HG02970 (cell line): Measurements from ENCODE around the gene ID3.

Experiments used
- ATAC-seq: cut with Tn5 transposase; IDR thresholded peaks from one replicate; pipeline ENCODE4 v1.9.1; 2021; ENCODE audit warnings: mild to moderate bottlenecking, moderate library complexity, moderate number of reproducible peaks; ENCODE audit not compliant: unreplicated experiment, low FRiP score

The ID3 gene, protein sequence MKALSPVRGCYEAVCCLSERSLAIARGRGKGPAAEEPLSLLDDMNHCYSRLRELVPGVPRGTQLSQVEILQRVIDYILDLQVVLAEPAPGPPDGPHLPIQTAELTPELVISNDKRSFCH

DNA sequence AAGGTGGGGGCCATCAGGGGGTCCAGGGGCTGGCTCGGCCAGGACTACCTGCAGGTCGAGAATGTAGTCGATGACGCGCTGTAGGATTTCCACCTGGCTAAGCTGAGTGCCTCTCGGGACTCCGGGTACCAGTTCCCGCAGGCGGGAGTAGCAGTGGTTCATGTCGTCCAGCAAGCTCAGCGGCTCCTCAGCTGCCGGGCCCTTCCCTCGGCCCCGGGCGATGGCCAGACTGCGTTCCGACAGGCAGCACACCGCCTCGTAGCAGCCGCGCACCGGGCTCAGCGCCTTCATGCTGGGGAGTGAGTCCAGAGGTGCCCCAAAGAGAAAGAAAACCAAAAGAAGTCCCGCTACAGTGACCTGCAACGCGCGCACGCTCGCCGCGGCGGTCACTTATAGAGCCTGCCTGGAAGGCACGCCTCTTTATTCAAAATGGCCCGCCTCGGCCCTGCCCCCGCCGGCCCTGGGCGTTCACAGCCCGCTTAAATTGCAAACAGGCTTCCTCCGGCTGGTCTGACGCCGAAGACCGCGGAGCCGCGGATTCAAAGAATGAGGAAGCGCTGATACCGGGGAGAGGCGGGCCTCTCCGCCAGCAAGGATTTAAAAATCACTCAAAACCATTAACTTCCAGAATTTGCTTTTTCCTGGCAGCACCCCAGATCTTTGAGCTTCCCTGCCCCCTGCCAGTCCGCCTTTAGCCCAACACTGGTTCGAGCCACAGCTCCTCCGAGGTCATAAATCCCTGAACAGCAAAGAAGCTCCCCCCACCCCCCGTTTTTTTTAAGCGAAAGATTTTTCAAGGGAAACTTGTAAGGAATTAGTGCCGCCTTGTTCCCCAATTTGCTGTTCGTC lies at the start of gene ID3:
TSS of gene ID3 (minus strand) at position 366 of the 849 bp plus-strand sequence. CDS start at position 291, 75 bp downstream.
- peak; percentile 71 for ATAC-seq

DNA sequence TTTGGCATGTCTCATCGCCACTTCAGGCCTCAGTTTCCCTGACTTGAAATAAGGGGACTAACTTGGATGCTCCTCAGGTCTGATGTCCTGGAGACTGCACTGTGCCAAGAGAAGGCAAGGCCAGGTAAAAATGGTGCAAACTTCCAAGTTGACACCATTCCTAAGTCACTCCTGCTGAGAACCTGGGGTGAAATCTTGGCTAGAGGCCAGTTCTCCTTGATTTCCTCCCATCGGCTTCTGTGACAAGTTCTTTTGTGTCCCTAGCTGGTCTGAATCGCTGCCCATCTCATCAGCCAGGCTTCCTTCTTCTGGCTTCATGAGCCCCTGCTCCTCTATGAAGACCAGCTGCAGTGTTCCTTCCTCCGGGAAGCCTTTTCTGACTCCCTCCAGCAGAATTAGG lies 48.6 kb upstream of the ID3 start:
- ATAC-seq, result no peak

DNA sequence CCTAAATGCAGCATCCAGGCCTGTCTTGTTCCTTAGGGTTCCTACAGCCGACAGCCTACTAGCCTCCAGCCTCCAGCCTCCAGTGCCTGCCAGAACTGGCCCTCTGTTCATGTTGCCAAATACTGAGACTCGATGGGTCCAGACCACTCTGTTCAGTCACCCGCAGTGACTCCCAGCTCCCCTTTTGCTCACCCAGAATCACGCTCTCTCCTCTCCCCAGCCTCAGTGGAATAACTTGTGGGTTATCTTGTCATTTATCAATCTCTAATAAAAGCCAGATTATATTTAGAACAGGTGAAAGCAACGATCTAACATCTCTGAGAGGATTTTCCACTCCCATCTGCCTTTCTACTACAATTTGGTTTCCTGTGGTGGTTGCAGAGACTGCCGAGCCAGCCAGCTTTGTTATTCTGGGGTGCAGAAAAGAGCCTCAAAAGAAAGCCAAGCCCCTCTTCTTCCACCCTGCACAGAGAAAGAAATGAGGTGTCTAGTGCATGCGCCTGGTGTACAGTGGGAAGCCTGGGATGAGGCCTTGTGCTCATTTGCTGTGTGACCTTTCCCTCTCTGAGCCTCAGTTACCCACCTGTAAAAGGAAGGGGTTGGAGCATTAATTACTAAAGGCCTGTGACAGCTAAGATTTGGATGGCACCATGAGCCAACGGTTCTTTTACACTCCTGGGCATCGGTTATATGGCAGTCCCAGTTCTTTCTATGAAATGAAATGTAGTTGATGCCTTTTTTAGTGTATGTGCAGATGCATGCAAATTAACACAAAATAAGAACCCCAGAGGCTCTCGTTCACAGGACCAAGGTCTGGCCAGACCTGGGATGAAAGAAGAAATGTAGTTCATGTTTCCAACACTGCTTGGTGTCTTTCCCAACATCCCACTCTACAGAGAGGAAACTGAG lies 42.9 kb upstream of the ID3 start:
- ATAC-seq, result no peak

DNA sequence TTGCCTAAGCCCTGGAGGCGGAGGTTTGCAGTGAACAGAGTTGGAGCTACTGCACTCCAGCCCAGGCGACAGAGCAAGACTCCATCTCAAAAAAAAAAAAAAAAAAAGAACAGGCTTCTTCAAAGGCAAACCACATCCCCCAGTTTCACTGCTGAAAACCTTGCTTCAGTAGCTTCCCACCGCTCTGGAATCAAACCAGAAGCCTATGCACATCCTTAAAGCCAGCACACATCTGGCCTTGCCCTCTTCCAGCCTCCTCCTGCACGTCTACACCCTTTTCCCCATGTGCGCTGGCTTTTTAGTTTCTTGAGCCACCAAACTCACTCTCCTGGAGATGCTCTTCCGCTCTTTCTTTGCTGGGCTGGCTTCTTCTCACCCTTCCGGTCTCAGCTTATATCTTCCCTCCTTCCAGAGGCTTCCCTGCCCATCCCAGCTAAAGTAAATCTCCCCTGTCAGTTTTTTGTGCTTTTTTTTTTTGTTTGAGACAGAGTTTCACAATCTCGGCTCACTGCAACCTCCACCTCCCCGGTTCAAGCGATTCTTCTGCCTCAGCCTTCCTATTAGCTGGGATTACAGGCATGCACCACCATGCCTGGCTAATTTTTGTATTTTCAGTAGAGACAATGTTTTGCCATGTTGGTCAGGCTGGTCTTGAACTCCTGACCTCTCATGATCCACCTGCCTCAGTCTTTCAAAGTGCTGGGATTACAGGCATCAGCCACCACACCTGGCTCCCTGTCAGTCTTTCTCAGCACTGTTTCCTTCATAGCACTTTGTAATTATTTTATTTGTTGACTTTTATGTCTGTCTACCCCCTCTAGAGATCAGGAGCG lies 42.0 kb upstream of the ID3 start:
- ATAC-seq, result no peak

DNA sequence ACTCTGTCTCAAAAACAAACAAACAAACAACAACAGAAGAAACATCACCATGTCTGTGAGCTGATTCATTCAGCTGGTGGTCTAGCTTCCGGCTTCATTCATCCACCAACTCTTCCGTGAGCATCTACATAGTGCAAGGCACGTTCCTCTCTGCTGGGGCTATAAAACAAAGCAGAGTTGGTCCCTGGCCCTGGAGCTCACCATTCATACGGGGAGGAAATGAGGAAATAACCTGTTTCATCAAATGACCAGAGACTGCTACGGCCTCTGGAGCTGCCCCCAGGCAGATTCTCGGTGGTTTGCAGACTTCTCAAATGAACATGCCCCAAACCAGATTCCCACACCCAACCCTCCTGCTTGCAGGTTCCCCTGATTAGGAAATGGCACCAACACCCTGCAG lies 41.0 kb upstream of the ID3 start:
- no peak for ATAC-seq

DNA sequence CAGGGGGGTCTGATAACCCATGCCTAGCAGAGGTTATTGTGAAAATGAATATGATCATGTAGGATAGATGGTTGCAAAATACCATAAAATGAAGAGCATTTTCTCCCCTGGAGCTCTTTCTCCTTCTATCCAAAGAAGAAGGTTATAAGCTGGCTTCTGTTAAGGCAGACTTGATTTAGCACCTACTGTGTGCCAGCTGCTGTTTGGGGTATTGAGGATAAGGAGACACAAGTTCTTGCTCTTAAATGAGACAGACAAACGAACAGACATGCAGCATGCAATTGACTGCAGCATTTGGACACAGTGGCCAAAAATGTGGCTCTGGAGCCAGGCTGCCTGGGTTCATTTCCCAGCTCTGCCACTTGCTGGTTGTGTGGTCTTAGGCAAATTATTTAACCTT lies 39.8 kb upstream of the ID3 start:
- ATAC-seq, result no peak

DNA sequence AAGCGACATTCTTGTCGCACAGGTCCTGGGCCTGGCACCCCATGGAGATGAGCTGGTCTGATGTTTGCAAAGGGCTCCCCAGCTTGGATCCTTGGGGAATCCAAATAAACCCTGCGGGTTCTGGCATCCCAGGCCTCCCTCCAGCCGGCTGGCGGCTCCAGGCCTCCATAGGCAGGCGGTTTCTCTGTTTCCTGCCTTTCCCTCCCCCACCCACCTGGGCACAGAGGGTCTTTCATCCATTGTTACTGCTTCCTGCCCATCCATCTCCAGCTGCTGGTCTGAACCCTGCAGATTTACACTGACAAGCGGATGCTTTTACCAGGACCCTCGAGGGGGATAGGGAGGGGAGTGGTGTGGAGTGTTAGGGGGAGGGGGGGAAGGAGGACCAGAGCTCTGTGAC lies 39.1 kb upstream of the ID3 start:
- ATAC-seq, result no peak

DNA sequence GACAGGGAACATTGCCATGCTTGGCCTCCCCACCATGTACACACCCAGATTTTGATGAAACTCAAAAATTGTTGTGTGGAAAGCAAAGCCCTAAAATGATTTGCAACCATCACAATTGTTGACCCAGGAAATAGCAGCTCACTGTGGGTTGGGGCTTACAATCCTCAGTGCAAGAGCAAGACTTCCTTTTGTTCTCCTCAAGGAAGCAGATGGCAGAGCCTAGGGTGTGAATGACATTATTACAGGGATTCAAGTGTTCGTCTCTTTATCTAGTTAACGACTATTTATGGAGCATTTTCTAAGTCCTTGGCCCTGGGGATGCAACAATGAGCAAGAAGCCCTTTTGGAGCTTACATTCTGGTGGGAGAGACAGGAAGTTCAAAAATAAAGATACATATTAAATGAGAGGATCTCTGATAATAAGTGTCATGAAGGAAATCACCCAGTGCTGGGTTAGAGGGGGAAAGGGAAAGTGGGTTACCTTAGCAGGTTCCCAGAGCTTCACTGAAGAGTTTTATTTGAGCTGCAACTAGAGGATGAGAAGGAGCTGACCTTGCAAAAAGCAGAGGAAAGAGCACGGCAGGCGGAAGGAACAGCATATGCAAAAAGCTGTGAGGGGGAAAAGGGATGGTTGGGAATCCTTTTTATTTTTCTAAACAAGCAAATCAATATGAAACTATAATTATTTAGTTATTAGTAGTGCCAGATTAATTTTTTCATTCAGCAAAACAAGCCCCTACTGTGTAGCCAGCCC lies 38.5 kb upstream of the ID3 start:
- no peak for ATAC-seq

DNA sequence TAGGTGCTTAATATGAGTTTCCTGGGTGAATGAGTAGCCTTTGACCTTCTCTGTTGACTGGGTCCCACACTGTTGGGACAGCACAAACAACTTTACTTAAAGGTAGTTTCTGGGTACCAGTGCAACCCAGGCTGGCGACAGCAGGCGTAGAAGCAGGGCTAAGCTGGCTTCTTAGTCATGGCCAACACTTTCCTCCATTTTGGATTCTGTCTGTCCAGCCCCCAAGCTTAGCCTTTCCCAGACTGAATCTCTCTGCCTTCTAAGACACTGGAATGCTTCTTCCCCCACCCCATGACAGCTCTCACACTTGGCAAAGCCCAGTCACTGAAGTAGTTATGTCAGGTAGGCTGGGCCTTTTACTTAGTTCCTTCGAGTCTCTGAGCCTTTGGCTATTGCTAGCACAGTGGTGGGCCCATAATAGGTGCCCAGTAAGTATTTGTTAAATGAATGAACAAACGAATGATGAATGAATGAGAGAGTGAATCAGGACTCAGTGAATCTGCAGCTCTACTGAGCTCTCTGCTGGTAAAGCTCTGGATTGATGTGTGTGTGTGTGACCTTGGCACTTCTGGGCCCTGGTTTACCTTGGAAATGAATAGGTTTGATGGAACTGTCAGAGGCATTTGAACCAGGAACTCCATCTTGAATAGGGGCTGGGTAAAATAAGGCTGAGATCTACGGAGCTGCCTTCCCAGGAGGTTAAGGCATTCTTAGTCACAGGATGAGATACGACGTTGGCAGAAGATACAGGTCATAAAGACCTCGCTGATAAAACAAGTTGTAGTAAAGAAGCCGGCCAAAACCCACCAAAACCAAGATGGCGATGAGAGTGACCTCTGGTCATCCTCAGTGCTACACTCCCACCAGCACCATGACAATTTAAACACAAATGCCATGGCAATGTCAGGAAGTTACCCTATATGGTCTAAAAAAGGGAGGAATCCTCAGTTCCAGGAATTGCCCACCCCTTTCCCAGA lies 37.4 kb upstream of the ID3 start:
- ATAC-seq, result no peak

DNA sequence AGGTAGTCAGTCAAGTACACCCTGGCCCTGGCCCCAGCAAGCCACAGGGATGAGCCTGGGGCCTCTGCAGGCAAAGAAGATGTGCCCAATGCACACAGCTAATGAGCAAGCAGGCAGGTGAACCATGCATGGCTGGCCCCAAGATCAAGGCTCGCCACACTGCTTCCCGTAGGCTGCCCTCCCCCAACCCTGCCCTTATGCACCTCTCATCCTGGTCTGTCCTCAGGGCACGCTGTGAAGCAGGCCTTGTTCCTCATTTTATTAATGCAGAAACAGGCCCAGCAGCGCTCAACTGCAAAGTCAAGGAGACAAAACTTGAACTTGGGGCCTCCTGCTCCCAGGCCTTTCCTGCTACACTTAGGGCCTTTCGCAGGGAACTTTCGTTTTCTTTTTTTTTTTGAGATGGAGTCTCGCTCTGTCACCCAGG lies 35.6 kb upstream of the ID3 start:
- ATAC-seq, result no peak

DNA sequence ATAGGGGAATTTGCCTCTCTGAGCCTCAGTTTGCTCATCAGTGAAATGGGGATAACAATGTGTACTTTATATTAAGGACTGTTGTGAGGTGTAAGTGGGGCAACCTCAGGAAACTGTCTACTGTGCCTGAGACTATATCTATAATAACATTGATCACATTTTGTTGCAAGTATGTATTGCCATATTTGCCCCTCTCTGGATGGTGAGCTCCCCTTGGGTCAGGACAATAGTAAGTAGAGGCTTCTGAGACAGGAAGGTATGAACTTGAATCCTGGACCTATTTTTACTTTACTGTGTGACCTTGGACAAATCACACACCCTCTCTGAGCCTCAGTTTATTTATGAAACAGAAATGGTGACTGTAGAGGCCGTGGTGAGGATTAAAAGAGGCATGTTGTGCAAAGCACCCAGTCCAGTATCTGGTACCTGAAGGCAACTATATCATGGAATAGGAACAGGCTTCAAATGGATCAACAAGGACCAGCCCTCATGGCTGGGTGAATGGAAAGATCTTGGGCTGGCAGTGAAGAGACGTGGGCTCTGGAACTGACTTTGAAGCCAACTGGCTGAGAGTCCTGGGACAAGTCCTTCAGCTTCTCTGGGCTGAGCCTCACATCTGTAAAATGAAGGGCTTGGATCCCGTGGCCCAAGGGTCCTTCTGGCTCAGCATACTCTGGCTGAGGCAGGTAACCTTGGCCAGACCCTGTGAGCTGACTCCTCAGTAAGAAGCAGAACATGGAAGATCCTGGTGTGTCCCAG lies 35.0 kb upstream of the ID3 start:
- ATAC-seq, result no peak

DNA sequence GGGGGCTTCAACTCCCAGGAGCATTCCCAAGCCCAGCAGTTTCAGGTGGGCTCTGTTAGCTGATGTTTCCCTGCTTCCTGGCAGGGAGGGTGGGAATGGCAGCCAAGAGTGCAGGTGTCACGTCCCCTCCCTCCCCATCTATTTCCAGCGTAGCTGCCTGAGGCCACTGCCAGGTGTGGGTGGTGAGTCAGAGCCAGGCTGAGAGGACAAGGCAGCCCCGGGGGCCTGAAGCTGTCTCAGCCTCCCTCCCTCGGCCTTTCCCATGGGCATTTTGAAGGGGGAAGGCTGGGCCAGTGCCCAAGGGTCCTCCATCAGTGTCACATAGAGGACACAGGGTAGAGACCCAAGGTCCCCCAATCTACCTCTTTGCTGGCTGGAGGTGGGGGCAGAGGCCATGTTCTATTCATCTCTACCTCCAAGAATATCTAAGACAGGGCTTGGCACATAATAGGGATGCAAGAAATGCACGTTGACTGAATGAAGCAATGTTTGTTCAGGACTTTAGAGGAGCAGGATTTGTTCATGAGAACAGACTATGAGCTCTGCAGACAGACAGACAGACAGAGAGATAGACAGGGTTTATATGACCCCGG lies 34.4 kb upstream of the ID3 start:
- ATAC-seq, result no peak

DNA sequence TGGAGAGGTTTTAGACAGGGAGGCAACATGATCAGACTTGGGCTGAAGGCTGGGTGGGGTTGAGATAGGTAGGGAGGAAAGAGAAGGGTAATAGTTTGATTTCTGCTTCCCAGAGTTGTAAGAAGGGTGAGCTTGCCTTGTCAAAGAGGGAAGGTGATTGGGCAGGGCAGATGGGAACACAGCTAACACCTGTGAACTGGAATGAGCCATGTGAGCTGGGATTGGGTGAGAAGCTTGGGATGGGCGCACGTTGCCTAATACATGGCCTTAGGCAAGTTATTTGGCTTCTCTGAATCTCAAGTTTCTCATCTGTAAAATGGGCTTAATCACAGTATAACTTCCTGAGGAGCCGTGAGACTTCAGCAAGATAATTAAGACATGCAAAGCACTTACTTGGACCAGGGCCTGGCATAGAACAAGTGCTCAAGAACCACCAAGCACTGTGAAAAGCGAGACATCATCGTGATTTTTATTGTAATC lies 33.8 kb upstream of the ID3 start:
- no peak for ATAC-seq

DNA sequence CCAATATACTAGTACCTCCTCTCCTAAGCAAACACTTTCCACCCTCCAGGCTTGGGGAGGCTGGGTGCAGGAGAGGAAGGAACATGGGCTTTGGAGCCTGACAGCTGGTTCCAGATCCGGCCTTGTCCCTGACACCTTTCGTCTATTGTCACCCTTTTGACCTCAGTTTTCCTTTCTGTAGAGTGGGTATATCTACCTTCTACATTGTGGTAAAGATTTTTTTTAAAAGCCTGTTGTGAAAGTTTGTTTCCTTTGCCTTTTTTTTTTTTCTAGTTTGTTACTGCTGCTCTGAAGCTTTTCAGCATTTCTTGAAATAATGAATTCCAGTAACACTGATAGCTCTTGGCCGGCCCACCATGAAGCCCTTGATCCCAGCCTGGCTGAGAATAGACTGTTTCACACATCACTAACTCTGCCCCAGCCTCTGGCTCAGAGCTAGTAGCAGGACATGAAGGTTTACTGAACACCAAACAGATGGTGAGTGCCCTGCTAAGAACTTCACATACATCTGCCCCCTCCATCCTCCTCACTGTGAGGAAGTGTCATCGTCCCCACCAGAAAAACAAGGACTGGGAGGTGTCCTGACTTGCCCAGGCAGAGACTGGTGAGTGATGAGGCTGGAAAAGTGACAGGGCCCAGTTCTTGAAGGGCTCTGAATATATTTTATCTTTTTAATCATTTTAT lies 33.0 kb upstream of the ID3 start:
- no peak for ATAC-seq

DNA sequence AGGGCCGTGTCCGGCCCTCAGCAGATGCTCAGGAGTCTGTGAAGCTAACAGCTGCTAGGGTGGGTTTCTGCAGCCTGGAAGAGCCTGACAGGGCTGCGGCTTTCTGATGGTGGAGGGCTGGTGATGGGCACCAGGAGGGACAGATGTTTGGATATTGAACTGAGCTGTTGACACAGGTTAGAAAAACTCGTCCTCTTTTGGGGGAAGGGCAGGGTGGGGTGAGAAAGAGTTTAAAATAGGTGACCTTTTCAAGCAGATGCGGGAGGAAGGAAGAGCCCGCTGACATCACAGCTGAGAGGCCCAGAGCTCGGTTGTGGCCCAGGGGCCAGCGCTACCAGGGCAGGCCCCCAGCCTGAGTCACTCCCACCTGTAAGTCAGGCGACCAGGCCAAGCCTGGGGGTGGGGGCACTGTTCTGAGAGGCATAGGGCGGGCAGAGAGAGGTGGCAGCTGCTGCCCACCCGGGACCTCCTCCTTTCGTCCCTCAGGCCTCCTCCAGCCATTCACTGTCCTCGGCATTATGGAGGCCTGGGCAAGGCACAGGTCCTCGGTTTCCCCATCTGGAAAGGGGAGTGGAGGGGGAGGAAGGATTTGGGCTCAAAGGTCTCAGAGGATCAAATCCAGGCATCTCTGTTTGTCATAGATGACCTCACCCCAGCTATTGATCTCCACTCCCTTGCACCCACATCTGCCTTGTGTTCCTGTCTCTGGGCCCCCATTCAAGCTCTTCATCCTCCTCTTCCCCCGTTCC lies 32.3 kb upstream of the ID3 start:
- ATAC-seq, result peak; percentile 57
